Left ventricle myocardium superior (tissue), 1 donor: Measurements from ENCODE around the gene FHAD1. TPM values are rescaled to one million over a fixed set of nuclear protein-coding genes. Genes with fewer than 3 reads are reported as not detected.

Experiments used
- ATAC-seq: fragments of 200-7000 bp; cut with Tn5 transposase; one replicate; pipeline ENCODE4 v1.9.1; 2020; ENCODE audit warnings: mild to moderate bottlenecking, moderate library complexity
- DNase-seq: peaks from one replicate; pipeline ENCODE4 v3.0.0-alpha.2; 2020
- intact Hi-C: fragments of 100-400 bp; cut with micrococcal nuclease; formaldehyde crosslinking; loops from one replicate; pipeline ENCODE4 v1.11.0; 2022
- total RNA-seq: library from RNA; stranded (reverse); fragmentation: NEBNext Ultra II Directional; extraction: Animal tissue kit (Norgen Biotek cat#: 25700); gene quantifications from one replicate; pipeline ENCODE4 v1.2.1, GENCODE V29; 2021
- donor health status: DM: no; HTN: yes; CAD: no; lungs with severe emphysema.

The FHAD1 gene
- total RNA-seq, 1 donor from 2014 or later: not detected

- ATAC-seq (no peak), DNase-seq (no peak)
- intact Hi-C loops: no loop called here
Observed at GRCh38 chr1:15315815-15316214, 68.8 kb downstream of the FHAD1 start.

- DNase-seq: no peak
- intact Hi-C loops: no loop called here
- no peak for ATAC-seq
Observed at GRCh38 chr1:15316510-15316909, 69.5 kb downstream of the FHAD1 start.

GRCh38 chr1:15320267-15320666 is 73.2 kb downstream of the FHAD1 start:
- intact Hi-C loops: no loop called here
- ATAC-seq (no peak), DNase-seq (no peak)

- ATAC-seq (no peak), DNase-seq (no peak)
- intact Hi-C loops: no loop called here
Observed at GRCh38 chr1:15321601-15322000, 74.6 kb downstream of the FHAD1 start.

GRCh38 chr1:15322648-15323350 is 75.8 kb downstream of the FHAD1 start:
- peak; percentile 87 for ATAC-seq
- peak; percentile 56 for DNase-seq
- intact Hi-C loops: no loop called here

GRCh38 chr1:15323351-15323988 is 76.4 kb downstream of the FHAD1 start:
- intact Hi-C loops: no loop called here

GRCh38 chr1:15323989-15324868 is 77.2 kb downstream of the FHAD1 start:
- DNase-seq: no peak
- intact Hi-C loops: no loop called here
- ATAC-seq: no peak

More at GRCh38 chr1:15323351-15323988, 76.4 kb downstream of the FHAD1 start:
- DNase-seq: peak; percentile 80
- peak; percentile 87 for ATAC-seq

GRCh38 chr1:15324869-15325335 is 77.9 kb downstream of the FHAD1 start:
- DNase-seq (no peak), ATAC-seq (no peak)
- intact Hi-C loops: loop anchor here (5.0 kb wide), 1 partner anchor 107 kb away; no protein-coding TSS in a partner anchor

- intact Hi-C loops: loop anchor here (5.0 kb wide), 1 partner anchor 107 kb away; no protein-coding TSS in a partner anchor
- ATAC-seq: no peak
- DNase-seq: no peak
Observed at GRCh38 chr1:15325375-15326085, 78.5 kb downstream of the FHAD1 start.

GRCh38 chr1:15326691-15327588 is 79.9 kb downstream of the FHAD1 start:
- ATAC-seq (no peak), DNase-seq (no peak)
- intact Hi-C loops: loop anchor here (5.0 kb wide), 1 partner anchor 105 kb away; no protein-coding TSS in a partner anchor

GRCh38 chr1:15328351-15329103 is 81.5 kb downstream of the FHAD1 start:
- ATAC-seq (peak; percentile 89), DNase-seq (peak; percentile 80)
- intact Hi-C loops: loop anchor here (5.0 kb wide), 1 partner anchor 104 kb away; no protein-coding TSS in a partner anchor

GRCh38 chr1:15329104-15329820 is 82.2 kb downstream of the FHAD1 start:
- ATAC-seq (peak; percentile 84), DNase-seq (peak; percentile 79)
- intact Hi-C loops: loop anchor here (5.0 kb wide), 1 partner anchor 103 kb away; no protein-coding TSS in a partner anchor

- ATAC-seq: no peak
- DNase-seq: no peak
- intact Hi-C loops: no loop called here
Observed at GRCh38 chr1:15330028-15330427, 83.0 kb downstream of the FHAD1 start.

- ATAC-seq (no peak), DNase-seq (no peak)
- intact Hi-C loops: no loop called here
Observed at GRCh38 chr1:15331180-15331579, 84.2 kb downstream of the FHAD1 start.

- ATAC-seq: no peak
- DNase-seq: no peak
- intact Hi-C loops: no loop called here
Observed at GRCh38 chr1:15331734-15332133, 84.7 kb downstream of the FHAD1 start.

- DNase-seq: no peak
- intact Hi-C loops: no loop called here
- ATAC-seq: no peak
Observed at GRCh38 chr1:15332525-15332924, 85.5 kb downstream of the FHAD1 start.
